K562 (cell line): Measurements from ENCODE around the gene CLCA2. TPM values are rescaled to one million over a fixed set of nuclear protein-coding genes. Genes with fewer than 3 reads are reported as not detected.
"Not testable (repeated sequence)": the region's sequence is repeated elsewhere in the genome, so short reads cannot be mapped to it uniquely, and the experiment has no call there.

ENCODE experiments used
- ATAC-seq: fragments of 200-7000 bp; cut with Tn5 transposase; 3 replicates; pipeline ENCODE4 v1.9.1; 2020; ENCODE audit warnings: moderate library complexity
- BruUV-seq: library from RNA; stranded (reverse); fragments of 400-500 nt; replicated peaks from 2 replicates; lab custom pipeline; 2021; lab: Mats Ljungman, UMichigan
- CTCF ChIA-PET: fragments of 300-600 bp; formaldehyde crosslinking; extraction: SDS; loops from one replicate; lab custom pipeline; 2021; ENCODE audit warnings: low intra/inter-chr PET ratio; lab: Yijun Ruan, JAX
- POLR2A ChIA-PET: fragments of 300-600, 350-650 bp; sonication (Branson Sonifier 250); formaldehyde crosslinking; extraction: SDS; loops from one replicate; lab custom pipeline; 2021; ENCODE audit warnings: antibody characterized with exemption, inconsistent platforms; lab: Yijun Ruan, JAX
- DNase-seq, 4 experiments: peaks; one replicate each; pipeline versions ENCODE4 v3.0.0 to v3.0.0-alpha.2; 2011 to 2018; ENCODE audit warnings: low spot score in 3 of 4, mixed read lengths in 3 of 4; ENCODE audit errors: extremely low read depth in 1 of 4
- FAIRE-seq: peaks from 2 replicates; lab custom pipeline; 2011; peaks lifted over from hg19 to GRCh38; lab: Jason Lieb, UNC
- H2AFZ ChIP-seq: 2 replicates; pipeline ENCODE4 v1.6.0; 2011; ENCODE audit warnings: low read depth, low read length, control low read depth, inconsistent platforms
- H3K27ac ChIP-seq: fragments of 200-600 bp; 3 replicates; pipeline ENCODE4 v1.8.0; 2011; ENCODE audit warnings: low read depth, mild to moderate bottlenecking, control low read depth, inconsistent platforms, low read length, moderate library complexity, mixed read lengths; ENCODE audit errors: extremely low read depth
- H3K27me3 ChIP-seq, 2 experiments: fragments of 300-600 bp in 1 of 2; 2 replicates in 1 of 2; 3 replicates in 1 of 2; pipeline versions ENCODE4 v1.6.0 to v1.8.0; 2011; ENCODE audit warnings: inconsistent platforms in 2 of 2, low read length in 2 of 2, mild to moderate bottlenecking in 1 of 2, mixed read lengths in 1 of 2, moderate library complexity in 1 of 2; ENCODE audit not compliant: control insufficient read depth in 2 of 2, insufficient read depth in 2 of 2
- H3K36me3 ChIP-seq: fragments of 300-600 bp; 3 replicates; pipeline ENCODE4 v1.8.0; 2011; ENCODE audit warnings: mild to moderate bottlenecking, low read length, inconsistent platforms; ENCODE audit not compliant: control insufficient read depth, insufficient read depth
- H3K4me1 ChIP-seq, 2 experiments: fragments of 200-600 bp in 1 of 2; replicated peaks in 1 of 2; 2 replicates in 1 of 2; 3 replicates in 1 of 2; pipeline versions ENCODE4 v1.5.1 to v1.8.0; 2011; ENCODE audit warnings: inconsistent platforms in 2 of 2, low read length in 2 of 2, mild to moderate bottlenecking in 1 of 2, mixed read lengths in 1 of 2, moderate library complexity in 1 of 2; ENCODE audit not compliant: control insufficient read depth in 2 of 2, insufficient read depth in 2 of 2
- H3K4me2 ChIP-seq: 2 replicates; pipeline ENCODE4 v1.6.1; 2011; ENCODE audit warnings: low read length, control low read depth, inconsistent platforms, mixed read lengths; ENCODE audit not compliant: insufficient read depth
- H3K4me3 ChIP-seq: fragments of 200-600 bp; sonication (generic), shearing (Covaris generic); 2 replicates; pipeline ENCODE4 v1.5.1; 2016; ENCODE audit warnings: control low read depth, inconsistent platforms
- H3K79me2 ChIP-seq: fragments of 200-600 bp; 3 replicates; pipeline ENCODE4 v1.8.0; 2011; ENCODE audit warnings: low read length, inconsistent platforms; ENCODE audit not compliant: control insufficient read depth, insufficient read depth
- H3K9ac ChIP-seq, 2 experiments: 2 replicates each; pipeline versions ENCODE4 v1.6.0 to v1.6.1; 2011; ENCODE audit warnings: low read depth in 2 of 2, low read length in 2 of 2, control low read depth in 1 of 2, inconsistent platforms in 1 of 2, mild to moderate bottlenecking in 1 of 2, mixed read lengths in 1 of 2; ENCODE audit not compliant: insufficient read depth in 1 of 2
- H3K9me1 ChIP-seq: one replicate; pipeline ENCODE4 v1.6.0; 2011; ENCODE audit warnings: inconsistent platforms, mild to moderate bottlenecking, low read length, moderate library complexity; ENCODE audit not compliant: control insufficient read depth, insufficient read depth
- H3K9me3 ChIP-seq: replicated peaks from 2 replicates; pipeline ENCODE4 v1.5.1; 2011; ENCODE audit warnings: low read depth, low read length, inconsistent platforms; ENCODE audit not compliant: control insufficient read depth, insufficient read depth
- H4K20me1 ChIP-seq: replicated peaks from 2 replicates; pipeline ENCODE4 v1.6.1; 2011; ENCODE audit warnings: low read length, inconsistent platforms, mixed read lengths; ENCODE audit not compliant: control insufficient read depth, insufficient read depth
- RAD21 ChIP-seq, 2 experiments: fragments of 250-450 bp in 1 of 2; fragments of 450-650 bp in 1 of 2; sonication (Bioruptor Pico) in 1 of 2; formaldehyde crosslinking in 1 of 2; IDR thresholded peaks in 1 of 2; conservative IDR thresholded peaks in 1 of 2; 2 replicates each; pipeline versions ENCODE4 v1.4.0 to v1.8.0; 2020 to 2022; ENCODE audit warnings: mild to moderate bottlenecking in 2 of 2, moderate library complexity in 1 of 2
- SMC3 ChIP-seq: conservative IDR thresholded peaks from 2 replicates; pipeline ENCODE4 v1.6.1; 2011; ENCODE audit warnings: low read depth, low read length, improper control_type of control experiment; ENCODE audit not compliant: insufficient read depth
- WGBS: fragments of 100-300 bp; shearing (Covaris generic); methylation state at CpG from one replicate; pipeline ENCODE4 v1.1.6; 2016; ENCODE audit warnings: low coverage, mixed read lengths; ENCODE audit not compliant: insufficient coverage; ENCODE audit errors: missing lambda C conversion rate; 5-methylcytosine and 5-hydroxymethylcytosine counted together
- in situ Hi-C: fragments of 300-500 bp; cut with MboI; formaldehyde crosslinking; loops from 4 replicates; pipeline ENCODE4 v1.15.0; 2018; ENCODE audit warnings: inconsistent platforms, mixed read lengths
- intact Hi-C: fragments of 100-400 bp; cut with micrococcal nuclease; formaldehyde crosslinking; loops from 2 replicates; pipeline ENCODE4 v1.14.2; 2022
- polyA plus RNA-seq, 8 experiments: library from polyadenylated mRNA; depleted of rRNA in 4 of 8; stranded (reverse) in 5 of 8; unstranded in 3 of 8; fragments of >200 nt; fragmentation: Nextera tagmentation in 2 of 8; fragmentation: Illumina TruSeq in 1 of 8; extraction: Ambion mirVana in 2 of 8; extraction: Trizol in 1 of 8; gene quantifications; 2 replicates each; pipeline versions ENCODE4 v1.2.1 to v1.2.3, GENCODE V29; 2011 to 2014; ENCODE audit warnings: inconsistent platforms in 1 of 8, missing spikeins in 1 of 8
- total RNA-seq, 7 experiments: library from RNA; depleted of rRNA in 6 of 7; stranded (reverse); fragments of >200 nt in 6 of 7; fragmentation: Illumina TruSeq in 2 of 7; extraction: Trizol in 2 of 7; gene quantifications; 2 replicates each; pipeline versions ENCODE4 v1.2.1 to v1.2.3, GENCODE V29; 2011 to 2021; ENCODE audit warnings: low replicate concordance in 1 of 7
- TF ChIP-seq, protein P1 (sequence below): fragments of 450-650 bp; formaldehyde crosslinking; IDR thresholded peaks from 2 replicates; pipeline ENCODE4 v1.4.0; 2020; ENCODE audit warnings: mild to moderate bottlenecking, moderate library complexity
- TF ChIP-seq, protein P2 (sequence below), 2 experiments: fragments of 450-650 bp; formaldehyde crosslinking in 1 of 2; IDR thresholded peaks; 2 replicates each; pipeline versions ENCODE4 v1.4.0 to v1.6.1; 2014 to 2020; ENCODE audit warnings: mild to moderate bottlenecking in 2 of 2, borderline replicate concordance in 1 of 2, low read depth in 1 of 2
- TF ChIP-seq, protein P3 (sequence below), 3 experiments: IDR thresholded peaks in 2 of 3; conservative IDR thresholded peaks in 1 of 3; 2 replicates each; pipeline ENCODE4 v1.5.1; 2011 to 2012; ENCODE audit warnings: low read length in 3 of 3, mild to moderate bottlenecking in 3 of 3, control low read depth in 2 of 3, improper control_type of control experiment in 1 of 3, inconsistent platforms in 1 of 3, low read depth in 1 of 3, mixed read lengths in 1 of 3, moderate library complexity in 1 of 3; ENCODE audit not compliant: insufficient read depth in 2 of 3

CLCA2 gene
- total and polyA plus RNA-seq, 9 of the 15 experiments (the other 6 are each of a cell fraction or from before 2014, with no cell fraction given) = 0.03 TPM; not detected in 8

DNA sequence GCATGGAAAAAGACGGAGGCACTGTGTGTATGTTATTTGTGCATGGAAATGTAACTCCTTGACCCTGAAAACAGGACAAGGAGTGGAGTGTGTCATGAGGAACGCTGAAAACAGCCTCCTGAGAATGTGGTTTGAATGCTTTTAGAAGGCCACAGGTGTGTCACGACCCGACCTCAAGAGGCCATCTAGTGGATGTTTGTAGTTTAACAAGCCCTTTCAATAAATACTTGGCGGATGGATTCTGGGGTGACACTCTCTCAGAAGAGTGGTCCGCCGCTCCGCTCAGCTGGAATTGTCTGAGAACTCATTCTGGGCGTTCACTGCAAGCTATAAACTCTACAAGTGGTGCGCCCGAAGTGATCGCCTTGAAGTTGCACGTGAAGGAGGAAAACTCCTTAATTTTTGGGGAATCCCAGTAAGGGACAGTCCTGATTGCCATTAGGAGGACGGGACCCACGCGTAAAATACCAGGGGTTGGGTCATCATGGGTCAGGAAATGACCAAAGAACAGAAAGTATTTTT lies 78.2 kb downstream of the CLCA2 start:
- peak; percentile 19 to 43 (median 29) for DNase-seq
- peak; percentile 82 for FAIRE-seq
- not testable (repeated sequence) for H3K4me2 ChIP-seq, BruUV-seq, H4K20me1 ChIP-seq, H3K79me2 ChIP-seq, H3K36me3 ChIP-seq, H3K4me1 ChIP-seq, H3K9ac ChIP-seq, H2AFZ ChIP-seq, H3K27ac ChIP-seq, H3K9me3 ChIP-seq, H3K4me3 ChIP-seq, H3K9me1 ChIP-seq
- POLR2A ChIA-PET = interaction anchor here (0.6 kb wide), 1 partner anchor 215 kb away, joined by 3 read pairs; no protein-coding TSS in a partner anchor
- peaks cover 11 to 22% of the 10 kb centered on the region in 2 experiments; a peak in 3 of 5 replicates for H3K27me3 ChIP-seq
- 4% methylated on average over 16 of the region's 16 CpGs for WGBS
- intact Hi-C loops = loop anchor here (1.0 to 5.0 kb wide), 2 partner anchors 83 to 250 kb away; no protein-coding TSS in a partner anchor
- CTCF ChIA-PET = interaction anchor here (1.7 to 4.1 kb wide), 2 partner anchors 83 to 121 kb away, joined by 9 to 29 read pairs; no protein-coding TSS in a partner anchor
- TF ChIP-seq SMC3 (0 out of 2 replicates have a peak, but pooled peaks have one; percentile 28), RAD21 (CRISPR knock-in tag; conservative IDR thresholded peaks at IDR 0.05 in 1 of 2, IDR thresholded peaks at IDR 0.05 in 1 of 2) (peak; percentile 49 to 69)
- TF ChIP-seq, protein P1, sequence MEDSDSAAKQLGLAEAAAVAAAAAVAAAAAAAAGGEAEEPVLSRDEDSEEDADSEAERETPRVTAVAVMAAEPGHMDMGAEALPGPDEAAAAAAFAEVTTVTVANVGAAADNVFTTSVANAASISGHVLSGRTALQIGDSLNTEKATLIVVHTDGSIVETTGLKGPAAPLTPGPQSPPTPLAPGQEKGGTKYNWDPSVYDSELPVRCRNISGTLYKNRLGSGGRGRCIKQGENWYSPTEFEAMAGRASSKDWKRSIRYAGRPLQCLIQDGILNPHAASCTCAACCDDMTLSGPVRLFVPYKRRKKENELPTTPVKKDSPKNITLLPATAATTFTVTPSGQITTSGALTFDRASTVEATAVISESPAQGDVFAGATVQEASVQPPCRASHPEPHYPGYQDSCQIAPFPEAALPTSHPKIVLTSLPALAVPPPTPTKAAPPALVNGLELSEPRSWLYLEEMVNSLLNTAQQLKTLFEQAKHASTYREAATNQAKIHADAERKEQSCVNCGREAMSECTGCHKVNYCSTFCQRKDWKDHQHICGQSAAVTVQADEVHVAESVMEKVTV = peak; percentile 25; the same call in 1 of the 2 replicates
- TF ChIP-seq, protein P2, sequence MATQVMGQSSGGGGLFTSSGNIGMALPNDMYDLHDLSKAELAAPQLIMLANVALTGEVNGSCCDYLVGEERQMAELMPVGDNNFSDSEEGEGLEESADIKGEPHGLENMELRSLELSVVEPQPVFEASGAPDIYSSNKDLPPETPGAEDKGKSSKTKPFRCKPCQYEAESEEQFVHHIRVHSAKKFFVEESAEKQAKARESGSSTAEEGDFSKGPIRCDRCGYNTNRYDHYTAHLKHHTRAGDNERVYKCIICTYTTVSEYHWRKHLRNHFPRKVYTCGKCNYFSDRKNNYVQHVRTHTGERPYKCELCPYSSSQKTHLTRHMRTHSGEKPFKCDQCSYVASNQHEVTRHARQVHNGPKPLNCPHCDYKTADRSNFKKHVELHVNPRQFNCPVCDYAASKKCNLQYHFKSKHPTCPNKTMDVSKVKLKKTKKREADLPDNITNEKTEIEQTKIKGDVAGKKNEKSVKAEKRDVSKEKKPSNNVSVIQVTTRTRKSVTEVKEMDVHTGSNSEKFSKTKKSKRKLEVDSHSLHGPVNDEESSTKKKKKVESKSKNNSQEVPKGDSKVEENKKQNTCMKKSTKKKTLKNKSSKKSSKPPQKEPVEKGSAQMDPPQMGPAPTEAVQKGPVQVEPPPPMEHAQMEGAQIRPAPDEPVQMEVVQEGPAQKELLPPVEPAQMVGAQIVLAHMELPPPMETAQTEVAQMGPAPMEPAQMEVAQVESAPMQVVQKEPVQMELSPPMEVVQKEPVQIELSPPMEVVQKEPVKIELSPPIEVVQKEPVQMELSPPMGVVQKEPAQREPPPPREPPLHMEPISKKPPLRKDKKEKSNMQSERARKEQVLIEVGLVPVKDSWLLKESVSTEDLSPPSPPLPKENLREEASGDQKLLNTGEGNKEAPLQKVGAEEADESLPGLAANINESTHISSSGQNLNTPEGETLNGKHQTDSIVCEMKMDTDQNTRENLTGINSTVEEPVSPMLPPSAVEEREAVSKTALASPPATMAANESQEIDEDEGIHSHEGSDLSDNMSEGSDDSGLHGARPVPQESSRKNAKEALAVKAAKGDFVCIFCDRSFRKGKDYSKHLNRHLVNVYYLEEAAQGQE (IDR thresholded peaks at IDR 0.05; ENCODE audit: borderline replicate concordance) = peak; percentile 45; the same call in 1 of the 2 replicates
- TF ChIP-seq, protein P2 (CRISPR knock-in tag; IDR thresholded peaks at IDR 0.05; ENCODE audit: low read depth) = not testable (repeated sequence)
- TF ChIP-seq, protein P3, sequence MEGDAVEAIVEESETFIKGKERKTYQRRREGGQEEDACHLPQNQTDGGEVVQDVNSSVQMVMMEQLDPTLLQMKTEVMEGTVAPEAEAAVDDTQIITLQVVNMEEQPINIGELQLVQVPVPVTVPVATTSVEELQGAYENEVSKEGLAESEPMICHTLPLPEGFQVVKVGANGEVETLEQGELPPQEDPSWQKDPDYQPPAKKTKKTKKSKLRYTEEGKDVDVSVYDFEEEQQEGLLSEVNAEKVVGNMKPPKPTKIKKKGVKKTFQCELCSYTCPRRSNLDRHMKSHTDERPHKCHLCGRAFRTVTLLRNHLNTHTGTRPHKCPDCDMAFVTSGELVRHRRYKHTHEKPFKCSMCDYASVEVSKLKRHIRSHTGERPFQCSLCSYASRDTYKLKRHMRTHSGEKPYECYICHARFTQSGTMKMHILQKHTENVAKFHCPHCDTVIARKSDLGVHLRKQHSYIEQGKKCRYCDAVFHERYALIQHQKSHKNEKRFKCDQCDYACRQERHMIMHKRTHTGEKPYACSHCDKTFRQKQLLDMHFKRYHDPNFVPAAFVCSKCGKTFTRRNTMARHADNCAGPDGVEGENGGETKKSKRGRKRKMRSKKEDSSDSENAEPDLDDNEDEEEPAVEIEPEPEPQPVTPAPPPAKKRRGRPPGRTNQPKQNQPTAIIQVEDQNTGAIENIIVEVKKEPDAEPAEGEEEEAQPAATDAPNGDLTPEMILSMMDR (IDR thresholded peaks at IDR 0.05 in 2 of 3, conservative IDR thresholded peaks at IDR 0.05 in 1 of 3; ENCODE audit: insufficient read depth in 2 of 3, low read depth in 1 of 3, low read length in 3 of 3) = peak; percentile 57 to 75 (median 60)
- in situ Hi-C loops = loop anchor here (10.0 kb wide), 1 partner anchor 107 kb away; the partner anchor contains the start of gene ODF2L
- peak; percentile 85 for ATAC-seq
